Nucleus accumbens (tissue), 56 donors: ENCODE measurements around the gene TMEM11.
A peak's percentile ranks its signal among the peaks of the same experiment; 100 is the strongest.

Source experiments
- DNase-seq, 56 donors: peaks; one replicate each; lab custom pipeline; 2025; lab: John Stamatoyannopoulos, UW

TMEM11 gene

GRCh38 chr17:21186399-21187187, 27.4 kb downstream of the TMEM11 start:
- no peak for DNase-seq

GRCh38 chr17:21185061-21185460, 28.9 kb downstream of the TMEM11 start:
- DNase-seq, result no peak

- DNase-seq, result no peak
These were observed 29.4 kb downstream of the TMEM11 start for GRCh38 chr17:21184570-21184969.

GRCh38 chr17:21183468-21183867, 30.5 kb downstream of the TMEM11 start:
- no peak for DNase-seq

GRCh38 chr17:21177854-21178600, 35.9 kb downstream of the TMEM11 start:
- no peak for DNase-seq

- DNase-seq, result no peak
These were observed 36.6 kb downstream of the TMEM11 start for GRCh38 chr17:21177401-21177800.

GRCh38 chr17:21176773-21177395, 37.1 kb downstream of the TMEM11 start:
- DNase-seq, result no peak

- no peak for DNase-seq
These were observed 39.2 kb downstream of the TMEM11 start for GRCh38 chr17:21174713-21175112.

GRCh38 chr17:21174186-21174585, 39.8 kb downstream of the TMEM11 start:
- no peak for DNase-seq

GRCh38 chr17:21173543-21173942, 40.4 kb downstream of the TMEM11 start:
- DNase-seq, result no peak

- no peak for DNase-seq
These were observed 41.1 kb downstream of the TMEM11 start for GRCh38 chr17:21172846-21173245.

GRCh38 chr17:21171970-21172510, 41.9 kb downstream of the TMEM11 start:
- no peak for DNase-seq

GRCh38 chr17:21171309-21171922, 42.5 kb downstream of the TMEM11 start:
- DNase-seq, result no peak

- DNase-seq, result peak in 5 of 56 donors; percentile 12 to 28 (median 22)
These were observed 43.2 kb downstream of the TMEM11 start for GRCh38 chr17:21170809-21171208.

- no peak for DNase-seq
These were observed 44.5 kb downstream of the TMEM11 start for GRCh38 chr17:21169496-21169895.

- DNase-seq, result no peak
These were observed 45.5 kb downstream of the TMEM11 start for GRCh38 chr17:21168555-21168865.

- DNase-seq, result no peak
These were observed 46.7 kb downstream of the TMEM11 start for GRCh38 chr17:21167303-21167702.

GRCh38 chr17:21166595-21167210, 47.3 kb downstream of the TMEM11 start:
- no peak for DNase-seq

GRCh38 chr17:21165922-21166594, 47.9 kb downstream of the TMEM11 start:
- peak in 3 of 56 donors; percentile 3 to 31 (median 6) for DNase-seq

- no peak for DNase-seq
These were observed 49.3 kb downstream of the TMEM11 start for GRCh38 chr17:21164620-21165019.
